Ovary (tissue), 9 donors: ENCODE data around the gene NOTO. TPM values are rescaled to one million over a fixed set of nuclear protein-coding genes. Genes with fewer than 3 reads are reported as not detected.

ENCODE experiments used
- DNase-seq, 5 donors: peaks; one replicate each; pipeline ENCODE4 v3.0.0-alpha.2; 2019 to 2020
- H3K27ac ChIP-seq, 2 donors: fragments of 200-600 bp; one replicate each; pipeline versions ENCODE4 v1.5.1 to v1.8.0; 2019 to 2022
- H3K27me3 ChIP-seq: fragments of 200-600 bp; one replicate; pipeline ENCODE4 v1.8.0; 2022
- H3K36me3 ChIP-seq: fragments of 200-600 bp; sonication (generic); one replicate; pipeline ENCODE4 v1.5.1; 2019
- H3K4me1 ChIP-seq: one replicate; pipeline ENCODE4 v1.8.1; 2013; ENCODE audit warnings: mild to moderate bottlenecking, moderate library complexity; ENCODE audit not compliant: insufficient read depth
- H3K4me3 ChIP-seq: fragments of 200-600 bp; sonication (generic); one replicate; pipeline ENCODE4 v1.5.1; 2017
- H3K9me3 ChIP-seq, 2 donors: fragments of 200-600 bp in 1 of 2; sonication (generic) in 1 of 2; one replicate each; pipeline versions ENCODE4 v1.5.1 to v1.8.1; 2013 to 2019; ENCODE audit warnings: mild to moderate bottlenecking in 1 of 2, moderate library complexity in 1 of 2
- CTCF ChIP-seq, 3 donors: fragments of 450-650 bp in 2 of 3; fragments of 200-600 bp in 1 of 3; IDR thresholded peaks; one replicate each; pipeline versions ENCODE4 v1.5.1 to v1.8.0; 2016 to 2022; ENCODE audit warnings: antibody characterized with exemption in 3 of 3, mild to moderate bottlenecking in 1 of 3
- EP300 ChIP-seq: sonication (generic); formaldehyde crosslinking; IDR thresholded peaks from one replicate; pipeline ENCODE4 v1.6.1; 2017; ENCODE audit warnings: antibody characterized with exemption
- POLR2A ChIP-seq: fragments of 450-650 bp; IDR thresholded peaks from one replicate; pipeline ENCODE4 v1.6.1; 2017; ENCODE audit warnings: antibody characterized with exemption, mild to moderate bottlenecking, moderate library complexity
- WGBS, 3 donors: extraction: QIAGEN DNeasy Blood & Tissue Kit in 1 of 3; methylation state at CpG; one replicate each; pipeline versions ENCODE4 v1.1.5 to v1.1.7; 2013 to 2017; 5-methylcytosine and 5-hydroxymethylcytosine counted together
- intact Hi-C, 4 donors: fragments of 100-400 bp; cut with DNase I; formaldehyde crosslinking; loops; one replicate each; pipeline versions ENCODE4 v1.11.0 to v1.15.1; 2022 to 2023
- polyA plus RNA-seq, 2 donors: library from polyadenylated mRNA; stranded (reverse); fragments of 200-250 nt in 1 of 2; fragments of 350-450 nt in 1 of 2; fragmentation: Illumina TruSeq in 1 of 2; extraction: RNeasy Lipid Tissue Mini Kit (QIAGEN cat#74804) in 1 of 2; gene quantifications; one replicate each; pipeline ENCODE4 v1.2.3, GENCODE V29; 2013 to 2014
- total RNA-seq, 7 donors: library from RNA; depleted of rRNA in 2 of 7; stranded (reverse); fragments of >200 nt in 2 of 7; fragmentation: NEBNext Ultra II Directional in 3 of 7; extraction: Animal tissue kit (Norgen Biotek cat#: 25700) in 3 of 7; gene quantifications; one replicate each; pipeline versions ENCODE4 v1.1.0 to v1.2.4, GENCODE V29; 2016 to 2023
- donor health status: DM: no; HTN: no; CAD: no; lungs with moderate emphysema.
- donor health status: DM: no; HTN: no; CAD: no.
- donor health status: Bipolar disorder and iron deficiency.
- donor health status: DM: yes; HTN: yes; CAD: no.
- donor health status: DM: no; HTN: no; CAD: no.
- donor health status: DM: yes; HTN: yes; CAD: no.

NOTO gene
- total and polyA plus RNA-seq, 9 donors = not detected

GRCh38 chr2:73256618-73256922 lies 54.2 kb downstream of the NOTO start:
- no peaks in the 10 kb centered on the region for H3K36me3 ChIP-seq
- 25 to 91% (median 83%) methylated on average over 1 of the region's 1 CpG for WGBS, 3 donors
- TF ChIP-seq POLR2A = no peak
- TF ChIP-seq EP300 = no peak
- TF ChIP-seq CTCF (IDR thresholded peaks at IDR 0.05) = no peak
- intact Hi-C loops = no loop called here
- DNase-seq = no peak
- no peaks in the 10 kb centered on the region for H3K27me3 ChIP-seq
- H3K4me3 ChIP-seq = no peak overlapping the region
- no peak overlapping the region for H3K27ac ChIP-seq
- no peaks in the 10 kb centered on the region for H3K9me3 ChIP-seq
- H3K4me1 ChIP-seq = no peaks in the 10 kb centered on the region

GRCh38 chr2:73257021-73257420 lies 54.6 kb downstream of the NOTO start:
- Histone ChIP-seq H3K4me1 (no peaks in the 10 kb centered on the region), H3K36me3 (no peaks in the 10 kb centered on the region), H3K4me3 (no peak overlapping the region), H3K27ac (no peak overlapping the region), H3K27me3 (no peaks in the 10 kb centered on the region), H3K9me3 (no peaks in the 10 kb centered on the region)
- TF ChIP-seq CTCF (IDR thresholded peaks at IDR 0.05) (no peak), POLR2A (no peak), EP300 (no peak)
- intact Hi-C loops = no loop called here
- WGBS, 3 donors = 92 to 100% (median 93%) methylated on average over 2 of the region's 2 CpGs
- DNase-seq = no peak

- H3K27ac ChIP-seq = no peak overlapping the region
- no peaks in the 10 kb centered on the region for H3K4me1 ChIP-seq
- no peaks in the 10 kb centered on the region for H3K36me3 ChIP-seq
- H3K27me3 ChIP-seq = no peaks in the 10 kb centered on the region
- WGBS, 3 donors = 56 to 67% (median 60%) methylated on average over 10 of the region's 10 CpGs
- TF ChIP-seq EP300 = no peak
- TF ChIP-seq CTCF (IDR thresholded peaks at IDR 0.05) = no peak
- TF ChIP-seq POLR2A = no peak
- H3K4me3 ChIP-seq = no peak overlapping the region
- intact Hi-C loops = no loop called here
- no peak for DNase-seq
- H3K9me3 ChIP-seq = no peaks in the 10 kb centered on the region
Measured at GRCh38 chr2:73257425-73258125, 55.2 kb downstream of the NOTO start.

- TF ChIP-seq CTCF (IDR thresholded peaks at IDR 0.05) (no peak), POLR2A (no peak), EP300 (no peak)
- Histone ChIP-seq H3K27me3 (no peaks in the 10 kb centered on the region), H3K27ac (no peak overlapping the region), H3K9me3 (no peaks in the 10 kb centered on the region), H3K36me3 (no peaks in the 10 kb centered on the region), H3K4me3 (no peak overlapping the region), H3K4me1 (no peaks in the 10 kb centered on the region)
- 78 to 81% (median 79%) methylated on average over 6 to 8 of the region's 8 CpGs for WGBS, 3 donors
- DNase-seq = no peak
- intact Hi-C loops = no loop called here
Measured at GRCh38 chr2:73258186-73258912, 56.0 kb downstream of the NOTO start.
